HUDEP-2 (cell line): ENCODE measurements around the gene NAB1.

Experiments used
- DNase-seq, 76 experiments: peaks; one replicate each; lab custom pipeline; 2025; ENCODE audit not compliant: unreplicated experiment in 76 of 76; lab: John Stamatoyannopoulos, UW

The NAB1 gene

GRCh38 chr2:190668892-190669291, 20.0 kb downstream of the NAB1 start:
- DNase-seq: peak in 26 of 76 experiments; percentile 5 to 49 (median 24)

GRCh38 chr2:190670182-190670946, 21.5 kb downstream of the NAB1 start:
- DNase-seq: no peak

GRCh38 chr2:190674966-190675650, 26.2 kb downstream of the NAB1 start:
- DNase-seq: no peak

GRCh38 chr2:190677255-190677654, 28.4 kb downstream of the NAB1 start:
- DNase-seq: no peak

GRCh38 chr2:190678444-190679162, 29.7 kb downstream of the NAB1 start:
- DNase-seq: no peak

- DNase-seq: no peak
Observed at GRCh38 chr2:190679391-190679790, 30.5 kb downstream of the NAB1 start.

- DNase-seq: peak in 49 of 76 experiments; percentile 3 to 52 (median 26)
Observed at GRCh38 chr2:190679813-190680591, 31.1 kb downstream of the NAB1 start.

- DNase-seq: no peak
Observed at GRCh38 chr2:190682168-190682567, 33.3 kb downstream of the NAB1 start.

GRCh38 chr2:190683802-190684201, 34.9 kb downstream of the NAB1 start:
- DNase-seq: no peak

- no peak for DNase-seq
Observed at GRCh38 chr2:190684931-190685330, 36.0 kb downstream of the NAB1 start.

- DNase-seq: no peak
Observed at GRCh38 chr2:190685333-190685732, 36.5 kb downstream of the NAB1 start.

GRCh38 chr2:190693533-190694232, 44.8 kb downstream of the NAB1 start:
- no peak for DNase-seq

- no peak for DNase-seq
Observed at GRCh38 chr2:190694479-190694878, 45.6 kb downstream of the NAB1 start.

- DNase-seq: no peak
Observed at GRCh38 chr2:190695739-190696138, 46.9 kb downstream of the NAB1 start.

- DNase-seq: no peak
Observed at GRCh38 chr2:190696792-190697398, 48.0 kb downstream of the NAB1 start.

- DNase-seq: no peak
Observed at GRCh38 chr2:190697421-190697820, 48.5 kb downstream of the NAB1 start.

- DNase-seq: no peak
Observed at GRCh38 chr2:190698895-190699294, 50.0 kb downstream of the NAB1 start.

GRCh38 chr2:190701586-190701985, 52.7 kb downstream of the NAB1 start:
- DNase-seq: no peak

- no peak for DNase-seq
Observed at GRCh38 chr2:190705280-190705679, 56.4 kb downstream of the NAB1 start.

- DNase-seq: no peak
Observed at GRCh38 chr2:190707726-190708125, 58.8 kb downstream of the NAB1 start.
